ENCODE measurements around the gene CFAP299.

CFAP299 gene

DNA sequence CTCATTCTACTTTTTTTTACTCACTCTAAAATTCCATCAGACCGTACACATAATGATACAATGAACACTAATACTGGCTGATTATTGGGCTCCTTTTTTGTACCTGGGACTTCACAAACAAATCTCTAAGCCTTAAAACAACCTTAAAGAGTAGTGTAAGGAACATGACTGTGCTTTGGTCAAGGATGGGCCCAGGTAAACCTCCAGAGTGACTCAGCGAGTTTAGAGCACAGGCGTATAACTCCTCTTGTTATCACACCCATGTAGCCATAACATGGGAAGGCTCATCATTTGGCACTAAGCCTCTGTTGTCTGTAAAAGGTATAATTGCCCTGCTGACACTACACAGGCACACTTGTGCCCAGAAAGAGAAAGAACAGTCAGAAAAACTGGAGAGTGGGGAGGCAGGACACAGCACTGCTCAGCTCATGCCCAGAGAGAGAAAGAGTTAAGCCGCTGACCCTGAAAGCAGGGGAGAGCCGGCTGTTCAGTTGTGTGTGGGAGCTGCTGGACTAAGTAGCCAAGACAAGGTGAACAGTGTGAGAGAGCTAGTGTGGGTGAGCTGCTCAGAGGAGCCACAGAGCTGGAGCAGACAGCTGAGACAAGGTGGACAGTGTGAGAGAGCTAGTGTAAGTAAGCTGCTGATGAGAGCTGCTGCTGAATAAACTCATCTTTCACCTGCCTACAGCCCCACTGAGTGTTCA, 375.4 kb downstream of the CFAP299 start:
- Histone ChIP-seq H3K79me2 (ENCODE audit: insufficient read depth, low read length) (no peaks in the 10 kb centered on the region), H3K4me2 (ENCODE audit: low read depth, low read length, poor library complexity, severe bottlenecking) (no peak overlapping the region), H3K27me3 (ENCODE audit: low read length) (no peaks in the 10 kb centered on the region), H4K20me1 (ENCODE audit: low read depth, low read length) (no peaks in the 10 kb centered on the region), H2AFZ (ENCODE audit: low read depth, low read length, severe bottlenecking) (no peak overlapping the region), H3K9me3 (ENCODE audit: insufficient read depth, low read length) (no peaks in the 10 kb centered on the region), H3K27ac (ENCODE audit: low read depth, low read length) (no peak overlapping the region), H3K4me3 (ENCODE audit: insufficient read depth, low read length, poor library complexity, severe bottlenecking) (no peak overlapping the region), H3K36me3 (ENCODE audit: low read length) (no peaks in the 10 kb centered on the region), H3K9ac (ENCODE audit: low read length) (no peak overlapping the region), H3K9me2 (replicated peaks; ENCODE audit: insufficient read depth, low read length) (no peaks in the 10 kb centered on the region), H3F3A (ENCODE audit: insufficient read depth) (no peaks in the 10 kb centered on the region)
- TF ChIP-seq EZH2phosphoT487 (conservative IDR thresholded peaks at IDR 0.05; ENCODE audit: low read length) = no peak

DNA sequence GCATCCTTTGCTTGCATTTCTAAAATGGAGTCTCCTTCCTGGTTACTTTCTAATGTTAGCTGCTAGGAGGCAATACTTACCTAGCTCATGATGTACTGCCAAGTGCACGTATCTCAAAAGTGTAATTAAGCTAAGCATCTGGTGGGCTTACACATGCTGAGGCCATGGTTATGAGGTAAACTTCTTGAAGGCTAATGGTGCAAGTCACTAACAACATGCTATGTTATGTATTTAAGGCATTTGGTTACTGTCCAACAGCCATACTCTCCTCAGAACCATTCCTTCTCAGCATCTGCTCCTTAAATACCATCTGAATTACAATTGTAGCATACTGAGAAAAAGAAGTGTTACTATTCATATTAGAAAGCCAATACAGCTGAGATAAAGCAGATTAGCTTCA, 376.4 kb downstream of the CFAP299 start:
- no peaks in the 10 kb centered on the region for H3K27me3 ChIP-seq (ENCODE audit: low read length)
- H3K9me3 ChIP-seq (ENCODE audit: insufficient read depth, low read length) = no peaks in the 10 kb centered on the region
- no peak overlapping the region for H3K4me3 ChIP-seq (ENCODE audit: insufficient read depth, low read length, poor library complexity, severe bottlenecking)
- TF ChIP-seq, protein P1, sequence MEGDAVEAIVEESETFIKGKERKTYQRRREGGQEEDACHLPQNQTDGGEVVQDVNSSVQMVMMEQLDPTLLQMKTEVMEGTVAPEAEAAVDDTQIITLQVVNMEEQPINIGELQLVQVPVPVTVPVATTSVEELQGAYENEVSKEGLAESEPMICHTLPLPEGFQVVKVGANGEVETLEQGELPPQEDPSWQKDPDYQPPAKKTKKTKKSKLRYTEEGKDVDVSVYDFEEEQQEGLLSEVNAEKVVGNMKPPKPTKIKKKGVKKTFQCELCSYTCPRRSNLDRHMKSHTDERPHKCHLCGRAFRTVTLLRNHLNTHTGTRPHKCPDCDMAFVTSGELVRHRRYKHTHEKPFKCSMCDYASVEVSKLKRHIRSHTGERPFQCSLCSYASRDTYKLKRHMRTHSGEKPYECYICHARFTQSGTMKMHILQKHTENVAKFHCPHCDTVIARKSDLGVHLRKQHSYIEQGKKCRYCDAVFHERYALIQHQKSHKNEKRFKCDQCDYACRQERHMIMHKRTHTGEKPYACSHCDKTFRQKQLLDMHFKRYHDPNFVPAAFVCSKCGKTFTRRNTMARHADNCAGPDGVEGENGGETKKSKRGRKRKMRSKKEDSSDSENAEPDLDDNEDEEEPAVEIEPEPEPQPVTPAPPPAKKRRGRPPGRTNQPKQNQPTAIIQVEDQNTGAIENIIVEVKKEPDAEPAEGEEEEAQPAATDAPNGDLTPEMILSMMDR (IDR thresholded peaks at IDR 0.05; ENCODE audit: insufficient read depth, low read length, poor library complexity, severe bottlenecking) = no peak
- TF ChIP-seq EZH2phosphoT487 (conservative IDR thresholded peaks at IDR 0.05; ENCODE audit: low read length) = no peak
- no peaks in the 10 kb centered on the region for H3K79me2 ChIP-seq (ENCODE audit: insufficient read depth, low read length)
- no peak overlapping the region for H2AFZ ChIP-seq (ENCODE audit: low read depth, low read length, severe bottlenecking)
- H3K9ac ChIP-seq (ENCODE audit: low read length) = no peak overlapping the region
- H3K4me2 ChIP-seq (ENCODE audit: low read depth, low read length, poor library complexity, severe bottlenecking) = no peak overlapping the region
- no peaks in the 10 kb centered on the region for H4K20me1 ChIP-seq (ENCODE audit: low read depth, low read length)
- H3K9me2 ChIP-seq (replicated peaks; ENCODE audit: insufficient read depth, low read length) = no peaks in the 10 kb centered on the region
- H3K27ac ChIP-seq (ENCODE audit: low read depth, low read length) = no peak overlapping the region
- no peaks in the 10 kb centered on the region for H3K36me3 ChIP-seq (ENCODE audit: low read length)
- H3F3A ChIP-seq (ENCODE audit: insufficient read depth) = no peaks in the 10 kb centered on the region

DNA sequence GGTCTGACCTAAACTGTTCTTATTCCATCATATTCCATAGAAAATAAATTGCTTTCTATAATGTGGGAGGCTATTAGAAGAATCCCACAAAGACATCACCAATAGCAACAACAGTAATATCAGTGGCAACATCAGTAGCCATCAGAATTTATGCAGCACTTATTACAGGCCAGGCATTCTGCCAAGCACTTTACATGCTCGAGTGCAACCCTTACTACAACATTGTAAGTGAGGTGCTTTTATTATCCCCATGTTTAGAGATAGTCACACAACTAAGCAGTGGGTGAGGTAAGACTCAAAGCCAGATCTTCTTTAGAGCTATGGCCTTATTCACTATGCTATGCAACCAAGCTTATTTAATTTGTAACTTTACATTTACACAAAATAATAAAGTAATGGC, 377.9 kb downstream of the CFAP299 start:
- Histone ChIP-seq H3K27ac (ENCODE audit: low read depth, low read length) (no peak overlapping the region), H2AFZ (ENCODE audit: low read depth, low read length, severe bottlenecking) (no peak overlapping the region), H3K27me3 (ENCODE audit: low read length) (no peaks in the 10 kb centered on the region), H3F3A (ENCODE audit: insufficient read depth) (no peaks in the 10 kb centered on the region), H3K9ac (ENCODE audit: low read length) (no peak overlapping the region), H4K20me1 (ENCODE audit: low read depth, low read length) (no peaks in the 10 kb centered on the region), H3K4me3 (ENCODE audit: insufficient read depth, low read length, poor library complexity, severe bottlenecking) (no peak overlapping the region), H3K36me3 (ENCODE audit: low read length) (no peaks in the 10 kb centered on the region), H3K9me2 (replicated peaks; ENCODE audit: insufficient read depth, low read length) (no peaks in the 10 kb centered on the region), H3K9me3 (ENCODE audit: insufficient read depth, low read length) (no peaks in the 10 kb centered on the region), H3K4me2 (ENCODE audit: low read depth, low read length, poor library complexity, severe bottlenecking) (no peak overlapping the region), H3K79me2 (ENCODE audit: insufficient read depth, low read length) (no peaks in the 10 kb centered on the region)
- TF ChIP-seq, protein P1 (IDR thresholded peaks at IDR 0.05; ENCODE audit: insufficient read depth, low read length, poor library complexity, severe bottlenecking) = no peak

DNA sequence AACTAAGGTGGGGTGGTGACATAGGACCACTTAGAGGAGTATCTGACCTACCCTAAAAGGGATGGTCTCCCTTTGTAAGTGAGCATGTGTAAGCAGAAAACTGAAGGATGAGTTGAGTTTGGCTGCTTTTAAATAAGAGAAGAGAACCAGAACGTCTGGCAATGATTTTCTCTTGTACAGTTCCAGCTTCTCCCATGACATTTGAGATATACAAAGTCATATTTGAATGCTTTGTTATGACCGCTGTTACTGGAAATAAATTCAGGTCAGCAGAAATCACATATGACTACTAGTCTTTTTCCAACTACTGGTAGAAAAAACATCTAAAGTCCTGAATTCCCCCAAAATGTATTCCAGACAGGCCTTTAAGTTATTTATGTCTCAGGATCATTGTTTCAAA, 381.7 kb downstream of the CFAP299 start:
- no peak overlapping the region for H3K9ac ChIP-seq (ENCODE audit: low read length)
- H4K20me1 ChIP-seq (ENCODE audit: low read depth, low read length) = no peaks in the 10 kb centered on the region
- H2AFZ ChIP-seq (ENCODE audit: low read depth, low read length, severe bottlenecking) = no peak overlapping the region
- H3K9me2 ChIP-seq (replicated peaks; ENCODE audit: insufficient read depth, low read length) = no peaks in the 10 kb centered on the region
- no peaks in the 10 kb centered on the region for H3K9me3 ChIP-seq (ENCODE audit: insufficient read depth, low read length)
- no peaks in the 10 kb centered on the region for H3K27me3 ChIP-seq (ENCODE audit: low read length)
- TF ChIP-seq, protein P1 (IDR thresholded peaks at IDR 0.05; ENCODE audit: insufficient read depth, low read length, poor library complexity, severe bottlenecking) = no peak
- TF ChIP-seq EZH2phosphoT487 (conservative IDR thresholded peaks at IDR 0.05; ENCODE audit: low read length) = no peak
- no peak overlapping the region for H3K27ac ChIP-seq (ENCODE audit: low read depth, low read length)
- H3K79me2 ChIP-seq (ENCODE audit: insufficient read depth, low read length) = no peaks in the 10 kb centered on the region
- no peak overlapping the region for H3K4me3 ChIP-seq (ENCODE audit: insufficient read depth, low read length, poor library complexity, severe bottlenecking)
- H3K4me2 ChIP-seq (ENCODE audit: low read depth, low read length, poor library complexity, severe bottlenecking) = no peak overlapping the region
- H3F3A ChIP-seq (ENCODE audit: insufficient read depth) = no peaks in the 10 kb centered on the region
- H3K36me3 ChIP-seq (ENCODE audit: low read length) = no peaks in the 10 kb centered on the region
